Putamen (tissue), 1 donor: ENCODE results near the gene CLEC2A.
"Not testable (repeated sequence)": the region's sequence is repeated elsewhere in the genome, so short reads cannot be mapped to it uniquely, and the experiment has no call there.

Experiments
- DNase-seq: peaks from one replicate; pipeline ENCODE4 v3.0.0-alpha.2; 2016; ENCODE audit warnings: low spot score

The CLEC2A gene, protein sequence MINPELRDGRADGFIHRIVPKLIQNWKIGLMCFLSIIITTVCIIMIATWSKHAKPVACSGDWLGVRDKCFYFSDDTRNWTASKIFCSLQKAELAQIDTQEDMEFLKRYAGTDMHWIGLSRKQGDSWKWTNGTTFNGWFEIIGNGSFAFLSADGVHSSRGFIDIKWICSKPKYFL

DNA sequence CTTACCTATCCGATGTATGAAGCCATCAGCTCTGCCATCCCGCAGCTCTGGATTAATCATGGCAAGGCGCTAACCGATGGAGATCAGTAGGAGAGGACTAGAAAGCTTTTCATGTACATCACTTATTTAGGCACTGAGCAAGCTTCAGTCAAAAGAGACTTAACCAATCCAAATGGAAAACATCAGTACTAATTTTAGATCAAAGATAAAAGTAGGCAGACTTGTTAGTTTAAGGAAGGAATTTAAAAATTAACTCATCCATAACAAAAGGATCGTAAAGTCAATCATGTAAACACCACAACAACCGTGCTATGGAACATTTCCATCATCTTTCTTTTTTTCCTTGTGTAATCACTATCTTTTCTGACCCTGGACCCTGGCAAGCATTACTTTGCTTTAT, at the start of gene CLEC2A:
Gene CLEC2A (minus strand): TSS at position 101 of the 400 bp plus-strand sequence. CDS start 41 bp downstream, at position 60.
- DNase-seq: no peak

DNA sequence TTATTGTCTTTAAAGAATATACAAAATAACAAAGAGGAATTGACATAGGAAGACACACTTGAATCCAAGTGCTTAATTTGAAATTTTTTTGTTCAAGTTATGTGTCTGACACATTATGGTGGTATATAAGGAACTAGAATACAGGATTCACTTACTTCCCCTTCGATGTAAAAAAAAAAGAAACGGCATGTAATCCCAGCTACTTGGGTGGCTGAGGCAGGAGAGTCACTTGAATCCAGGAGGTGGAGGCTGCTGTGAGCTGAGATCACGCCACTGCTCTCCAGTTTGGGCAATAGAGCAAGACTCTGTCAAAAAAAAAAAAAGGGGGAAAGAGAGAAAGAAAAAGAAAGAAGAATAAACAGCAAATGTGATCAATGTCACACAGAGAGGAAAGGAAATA, 48.0 kb upstream of the CLEC2A start:
- DNase-seq: no peak

DNA sequence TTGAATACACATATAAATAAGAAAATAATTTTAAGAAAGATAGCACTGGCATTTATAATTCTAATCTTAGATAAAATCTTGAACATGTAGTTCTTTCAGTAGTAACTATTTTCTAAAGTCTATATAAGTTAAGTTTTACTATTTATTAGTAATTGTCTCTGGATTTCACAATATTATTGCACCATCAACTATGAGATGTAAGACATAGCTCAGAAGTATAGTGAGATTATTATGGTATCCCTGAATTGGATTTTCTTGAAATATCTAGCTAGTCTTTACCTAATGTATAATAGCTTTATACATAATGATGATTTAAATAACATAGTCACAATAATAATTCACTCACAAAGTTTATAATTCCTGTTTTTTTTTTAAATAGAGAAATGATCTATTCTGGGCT, 45.7 kb upstream of the CLEC2A start:
- DNase-seq: no peak

DNA sequence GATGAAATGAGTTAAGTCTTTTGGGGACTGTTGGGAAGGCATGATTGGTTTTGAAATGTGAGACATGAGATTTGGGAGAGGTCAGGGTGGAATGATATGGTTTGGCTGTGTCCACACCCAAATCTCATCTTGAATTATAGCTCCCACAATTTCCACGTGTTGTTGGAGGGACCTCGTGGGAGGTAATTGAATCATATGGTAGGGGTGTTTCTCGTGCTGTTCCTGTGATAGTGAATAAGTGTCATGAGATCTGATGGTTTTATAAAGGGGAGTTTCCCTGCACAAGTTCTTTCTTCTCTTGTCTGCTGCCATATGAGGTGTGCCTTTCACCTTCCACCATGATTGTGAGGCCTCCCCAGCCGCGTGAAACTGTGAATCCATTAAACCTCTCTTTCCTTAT, 44.5 kb upstream of the CLEC2A start:
- not testable (repeated sequence) for DNase-seq

- no peak for DNase-seq
Measured at GRCh38 chr12:9975614-9976013, 43.4 kb upstream of the CLEC2A start.

- DNase-seq: not testable (repeated sequence)
Measured at GRCh38 chr12:9974731-9975130, 42.6 kb upstream of the CLEC2A start.

- no peak for DNase-seq
Measured at GRCh38 chr12:9973949-9974348, 41.8 kb upstream of the CLEC2A start.

- DNase-seq: no peak
Measured at GRCh38 chr12:9971181-9971580, 39.0 kb upstream of the CLEC2A start, which contains the start of gene CLEC12A. CLEC12A (plus strand) TSS chr12:9971409; CDS start chr12:9971597, 188 bp downstream.

- no peak for DNase-seq
Measured at GRCh38 chr12:9969673-9970072, 37.5 kb upstream of the CLEC2A start.

DNA sequence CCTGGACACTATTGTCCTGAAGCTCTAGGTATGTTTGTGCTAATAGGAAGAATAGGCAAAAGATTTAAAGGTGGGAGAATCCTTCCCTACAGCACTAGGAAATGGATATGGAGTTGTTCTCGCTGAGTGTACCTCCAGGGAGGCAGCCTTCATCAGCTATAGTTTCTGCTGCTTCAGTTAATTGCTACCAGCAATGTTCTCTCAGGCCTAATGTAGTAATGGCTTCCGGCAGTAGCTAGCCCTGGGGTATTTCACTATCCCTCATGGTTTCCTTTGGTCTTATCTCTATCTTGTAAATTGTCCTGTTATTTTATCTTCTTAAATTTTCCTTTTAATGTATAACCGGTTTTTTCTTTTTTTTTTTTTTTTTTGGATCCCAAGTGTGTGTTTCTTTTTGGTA, 29.7 kb upstream of the CLEC2A start:
- DNase-seq: no peak

DNA sequence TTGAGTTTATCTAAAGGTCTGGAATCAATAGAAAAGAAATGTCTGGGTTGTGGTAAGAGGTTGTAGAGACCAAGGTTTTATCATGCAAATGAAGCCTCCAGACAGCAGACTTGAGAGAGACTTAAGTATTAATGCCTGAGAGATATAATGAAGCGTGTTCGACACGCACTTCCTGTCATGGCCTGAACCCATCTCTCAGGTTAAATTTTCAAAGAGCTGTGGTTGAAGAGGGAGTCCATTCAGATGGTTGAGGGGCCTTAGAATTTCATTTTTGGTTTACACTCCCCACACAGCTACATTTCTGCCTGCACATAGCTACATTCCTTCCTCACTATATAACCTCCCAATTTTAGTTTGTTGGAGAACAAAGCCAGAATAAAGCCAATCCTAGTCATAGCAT, 28.9 kb upstream of the CLEC2A start:
- DNase-seq: no peak

- DNase-seq: no peak
Measured at GRCh38 chr12:9960590-9960989, 28.4 kb upstream of the CLEC2A start.

- DNase-seq: no peak
Measured at GRCh38 chr12:9957834-9958233, 25.7 kb upstream of the CLEC2A start.

GRCh38 chr12:9952954-9953729, 21.0 kb upstream of the CLEC2A start:
- DNase-seq: not testable (repeated sequence)

- DNase-seq: no peak
Measured at GRCh38 chr12:9951026-9951675, 19.0 kb upstream of the CLEC2A start.

GRCh38 chr12:9948606-9949296, 16.6 kb upstream of the CLEC2A start:
- no peak for DNase-seq

- DNase-seq: no peak
Measured at GRCh38 chr12:9947674-9948073, 15.5 kb upstream of the CLEC2A start.

- no peak for DNase-seq
Measured at GRCh38 chr12:9944391-9944790, 12.2 kb upstream of the CLEC2A start.

GRCh38 chr12:9943240-9943639, 11.1 kb upstream of the CLEC2A start:
- no peak for DNase-seq

- no peak for DNase-seq
Measured at GRCh38 chr12:9941838-9942237, 9.7 kb upstream of the CLEC2A start.

DNA sequence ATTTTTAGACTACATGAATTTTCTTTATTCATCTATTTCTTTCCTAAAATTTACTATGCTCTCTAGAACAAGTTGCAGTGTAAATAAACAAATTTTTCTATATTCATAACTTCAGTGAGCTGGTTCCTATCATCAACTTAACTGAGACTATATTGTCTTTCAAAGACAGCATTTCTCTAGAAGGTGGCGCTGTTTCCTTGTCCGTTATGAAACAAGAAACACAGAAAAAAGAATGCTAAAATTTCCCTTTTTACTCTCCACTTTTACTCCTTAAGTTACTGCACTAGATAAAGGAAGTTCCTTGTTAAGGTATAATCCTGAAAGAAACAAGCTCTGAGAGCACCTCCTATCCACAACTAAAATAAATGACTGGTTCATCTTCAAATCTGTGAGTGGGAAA, 8.2 kb upstream of the CLEC2A start:
- no peak for DNase-seq

GRCh38 chr12:9936591-9936990, 4.4 kb upstream of the CLEC2A start:
- DNase-seq: no peak

DNA sequence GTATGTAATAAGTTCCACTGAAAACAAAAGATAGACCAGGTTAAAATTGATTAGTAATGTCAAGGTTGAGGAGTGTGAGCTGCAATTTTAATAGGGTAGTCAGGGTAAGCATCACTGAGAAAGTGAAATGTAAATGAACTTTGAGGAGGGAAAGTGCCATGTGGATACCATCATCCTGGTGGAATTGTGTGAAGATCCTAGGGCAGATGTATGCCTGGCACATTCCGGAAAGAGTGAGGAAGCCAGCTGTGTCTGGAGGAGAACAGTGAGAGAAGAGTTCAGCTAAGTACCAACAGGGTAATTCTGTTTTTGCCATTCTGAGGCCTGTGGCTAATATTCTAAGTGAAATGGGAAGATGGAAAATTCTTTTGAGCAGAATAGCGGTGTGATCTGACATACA, 2.9 kb upstream of the CLEC2A start:
- no peak for DNase-seq
